HEK293T (cell line): ENCODE data around the gene COL9A3.

Experiments
- CTCF ChIA-PET: fragments of 350-600 bp; formaldehyde crosslinking; extraction: SDS; loops from one replicate; lab custom pipeline; 2021; ENCODE audit warnings: antibody characterized with exemption, inconsistent platforms; lab: Yijun Ruan, JAX
- POLR2A ChIA-PET: fragments of 350-600 bp; formaldehyde crosslinking; extraction: SDS; loops from one replicate; lab custom pipeline; 2020; ENCODE audit warnings: antibody characterized with exemption, inconsistent platforms; lab: Yijun Ruan, JAX
- DNase-seq: peaks from one replicate; pipeline ENCODE4 v3.0.0; 2012; ENCODE audit warnings: mixed read lengths; ENCODE audit errors: extremely low spot score
- ARNT ChIP-seq: fragments of 450-650 bp; IDR thresholded peaks from 2 replicates; pipeline ENCODE4 v1.6.1; 2017; ENCODE audit warnings: mild to moderate bottlenecking
- BHLHE40 ChIP-seq: fragments of 450-650 bp; IDR thresholded peaks from 2 replicates; pipeline ENCODE4 v1.6.1; 2016; ENCODE audit warnings: mild to moderate bottlenecking, moderate library complexity, borderline replicate concordance
- CTBP1 ChIP-seq: fragments of 450-650 bp; IDR thresholded peaks from 2 replicates; pipeline ENCODE4 v1.6.1; 2016; ENCODE audit warnings: borderline replicate concordance
- ELF4 ChIP-seq: fragments of 450-650 bp; IDR thresholded peaks from 2 replicates; pipeline ENCODE4 v1.6.1; 2017; ENCODE audit warnings: antibody characterized with exemption
- FOXA1 ChIP-seq: fragments of 450-650 bp; IDR thresholded peaks from 2 replicates; pipeline ENCODE4 v1.6.1; 2016; ENCODE audit warnings: mild to moderate bottlenecking
- FOXK2 ChIP-seq: fragments of 450-650 bp; IDR thresholded peaks from 2 replicates; pipeline ENCODE4 v1.6.1; 2016; ENCODE audit warnings: mild to moderate bottlenecking
- HDGF ChIP-seq: fragments of 450-650 bp; IDR thresholded peaks from 2 replicates; pipeline ENCODE4 v1.6.1; 2017; ENCODE audit warnings: antibody characterized with exemption, borderline replicate concordance
- L3MBTL2 ChIP-seq: fragments of 450-650 bp; conservative IDR thresholded peaks from 2 replicates; pipeline ENCODE4 v1.6.1; 2016; ENCODE audit warnings: mild to moderate bottlenecking
- LEF1 ChIP-seq: fragments of 450-650 bp; IDR thresholded peaks from 2 replicates; pipeline ENCODE4 v1.6.1; 2017; ENCODE audit warnings: mild to moderate bottlenecking, borderline replicate concordance
- NFRKB ChIP-seq: fragments of 450-650 bp; IDR thresholded peaks from 2 replicates; pipeline ENCODE4 v1.6.1; 2016; ENCODE audit warnings: mild to moderate bottlenecking, moderate library complexity
- SP1 ChIP-seq: fragments of 450-650 bp; IDR thresholded peaks from 2 replicates; pipeline ENCODE4 v1.6.1; 2017
- SUZ12 ChIP-seq: fragments of 450-650 bp; IDR thresholded peaks from 2 replicates; pipeline ENCODE4 v1.6.1; 2016; ENCODE audit warnings: mild to moderate bottlenecking
- TARDBP ChIP-seq: fragments of 450-650 bp; IDR thresholded peaks from 2 replicates; pipeline ENCODE4 v1.6.1; 2016
- ZNF384 ChIP-seq: fragments of 450-650 bp; IDR thresholded peaks from 2 replicates; pipeline ENCODE4 v1.6.1; 2016
- TF ChIP-seq, protein P1 (sequence below): fragments of 450-650 bp; IDR thresholded peaks from 2 replicates; pipeline ENCODE4 v1.6.1; 2016

The COL9A3 gene

DNA sequence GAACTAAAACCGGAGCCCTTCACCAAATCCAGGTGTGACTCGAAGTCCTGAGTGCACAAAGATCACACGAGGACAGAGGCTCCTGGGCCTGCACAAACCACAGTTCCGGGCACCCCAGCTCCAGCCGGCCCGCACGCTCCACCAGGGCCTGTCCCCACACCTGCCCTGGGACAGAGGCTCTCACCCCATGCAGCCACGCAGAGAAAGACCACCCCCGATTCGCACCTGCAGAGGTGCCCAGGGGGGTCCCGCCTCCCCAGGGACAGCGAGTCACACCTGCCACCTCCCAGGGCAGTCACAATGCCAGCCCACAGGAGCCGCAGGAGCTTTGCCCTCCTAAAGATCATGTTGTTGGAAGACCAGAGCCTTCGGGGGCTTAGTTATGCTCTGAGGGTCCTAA is 45.9 kb upstream of the COL9A3 start:
- DNase-seq, result no peak
- ChIA-PET POLR2A (no interaction called here), CTCF (no interaction called here)

DNA sequence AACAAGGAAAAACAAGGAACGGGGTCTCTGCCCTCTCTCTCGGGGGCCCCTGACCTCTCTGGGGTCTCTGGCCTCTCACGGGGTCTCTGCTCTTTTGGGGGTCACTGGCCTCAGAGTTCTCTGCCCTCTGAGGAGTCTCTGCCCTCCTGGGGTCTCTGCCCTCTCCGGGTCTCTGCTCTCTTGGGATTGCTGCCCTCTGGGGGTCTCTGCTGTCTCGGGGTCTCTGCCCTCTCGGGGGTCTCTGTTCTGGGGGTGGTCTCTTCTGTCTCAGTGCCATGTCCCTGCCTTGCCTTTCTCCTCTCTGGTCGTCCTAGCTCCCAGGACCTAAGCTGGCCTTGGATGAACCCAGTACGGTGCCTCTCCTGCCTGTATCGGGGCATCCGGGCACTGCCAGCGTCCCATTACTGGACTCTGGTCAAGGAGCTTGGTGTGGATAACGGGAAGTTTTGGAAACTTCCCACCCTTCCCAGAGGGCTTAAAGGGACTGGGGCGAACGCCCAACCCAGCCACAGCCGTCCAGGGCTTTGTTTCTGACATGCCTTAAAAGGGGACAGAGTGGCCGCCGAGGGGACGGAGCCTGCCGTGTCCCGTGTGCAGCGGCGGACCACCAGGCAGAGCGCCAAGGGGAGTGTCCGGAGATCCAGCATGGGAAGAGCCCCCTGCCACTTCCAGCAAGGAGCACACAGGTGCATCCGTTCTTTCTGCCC is 45.3 kb upstream of the COL9A3 start:
- TF ChIP-seq LEF1, result no peak
- no peak for TF ChIP-seq SUZ12
- no peak for DNase-seq
- ChIA-PET POLR2A (no interaction called here), CTCF (no interaction called here)

More for the DNA sequence above, 45.9 kb upstream of the COL9A3 start:
- TF ChIP-seq NFRKB (no peak), HDGF (no peak), SUZ12 (no peak), L3MBTL2 (no peak), TARDBP (no peak), LEF1 (no peak), SP1 (no peak), ELF4 (no peak), CTBP1 (no peak), FOXA1 (no peak), ZNF384 (no peak), BHLHE40 (no peak)
- TF ChIP-seq, protein P1, sequence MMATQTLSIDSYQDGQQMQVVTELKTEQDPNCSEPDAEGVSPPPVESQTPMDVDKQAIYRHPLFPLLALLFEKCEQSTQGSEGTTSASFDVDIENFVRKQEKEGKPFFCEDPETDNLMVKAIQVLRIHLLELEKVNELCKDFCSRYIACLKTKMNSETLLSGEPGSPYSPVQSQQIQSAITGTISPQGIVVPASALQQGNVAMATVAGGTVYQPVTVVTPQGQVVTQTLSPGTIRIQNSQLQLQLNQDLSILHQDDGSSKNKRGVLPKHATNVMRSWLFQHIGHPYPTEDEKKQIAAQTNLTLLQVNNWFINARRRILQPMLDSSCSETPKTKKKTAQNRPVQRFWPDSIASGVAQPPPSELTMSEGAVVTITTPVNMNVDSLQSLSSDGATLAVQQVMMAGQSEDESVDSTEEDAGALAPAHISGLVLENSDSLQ, result no peak

DNA sequence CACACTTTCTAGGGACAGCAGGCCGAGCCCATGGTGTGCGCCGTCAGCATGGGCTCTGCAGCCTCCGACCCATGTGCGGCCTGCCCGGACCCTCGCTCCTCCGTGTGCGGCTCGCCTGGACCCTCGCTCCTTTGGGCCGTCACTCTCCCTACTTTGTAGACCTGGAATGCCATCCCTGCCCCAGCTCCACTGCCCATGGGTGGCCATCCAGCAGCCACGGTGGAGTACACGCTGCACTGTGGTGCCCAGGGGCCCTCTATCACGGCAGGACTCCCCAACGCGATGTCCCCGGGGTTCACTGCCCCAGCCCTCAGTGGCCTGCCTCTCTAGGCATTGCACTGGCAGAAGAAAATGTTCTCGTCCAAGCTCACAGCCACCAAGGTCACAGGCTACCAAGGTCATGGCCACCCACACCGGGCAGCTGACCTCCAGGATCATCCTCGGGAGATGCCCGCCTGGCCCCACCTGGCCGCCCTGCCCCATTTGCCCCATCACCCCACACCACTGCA is 44.7 kb upstream of the COL9A3 start:
- ChIA-PET CTCF (no interaction called here), POLR2A (interaction anchor here (1.0 kb wide), 1 partner anchor 130 kb away, joined by 3 read pairs; the partner anchor contains the start of gene SLCO4A1)
- DNase-seq, result no peak
- TF ChIP-seq L3MBTL2, result no peak
- no peak for TF ChIP-seq FOXK2
- TF ChIP-seq, protein P1, result no peak
- no peak for TF ChIP-seq HDGF
- no peak for TF ChIP-seq ELF4
- no peak for TF ChIP-seq ZNF384
- no peak for TF ChIP-seq BHLHE40
- TF ChIP-seq LEF1, result no peak

DNA sequence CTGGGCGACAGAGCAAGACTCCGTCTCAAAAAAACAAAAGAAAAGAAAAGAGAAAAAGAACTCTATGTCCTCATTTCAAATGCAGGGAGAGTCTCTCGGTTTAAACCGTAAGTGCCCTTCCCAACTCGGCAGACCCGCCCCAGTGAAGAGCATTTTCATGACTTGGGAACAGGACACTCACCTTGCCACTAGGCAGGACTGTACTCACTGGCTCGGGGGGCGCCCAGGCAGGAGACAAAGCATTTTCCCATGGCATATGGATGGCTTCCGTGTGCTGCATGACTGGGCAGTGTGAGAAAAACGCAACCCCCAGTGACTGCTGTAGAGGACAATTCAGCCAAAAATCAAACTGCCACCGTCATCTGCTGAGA is 44.2 kb upstream of the COL9A3 start:
- CTCF ChIA-PET, result interaction anchor here (1.3 kb wide), 1 partner anchor 17 kb away, joined by 3 read pairs; no protein-coding TSS in a partner anchor
- POLR2A ChIA-PET, result interaction anchor here (1.0 kb wide), 1 partner anchor 130 kb away, joined by 3 read pairs; the partner anchor contains the start of gene SLCO4A1
- DNase-seq, result no peak
- TF ChIP-seq SUZ12, result no peak

DNA sequence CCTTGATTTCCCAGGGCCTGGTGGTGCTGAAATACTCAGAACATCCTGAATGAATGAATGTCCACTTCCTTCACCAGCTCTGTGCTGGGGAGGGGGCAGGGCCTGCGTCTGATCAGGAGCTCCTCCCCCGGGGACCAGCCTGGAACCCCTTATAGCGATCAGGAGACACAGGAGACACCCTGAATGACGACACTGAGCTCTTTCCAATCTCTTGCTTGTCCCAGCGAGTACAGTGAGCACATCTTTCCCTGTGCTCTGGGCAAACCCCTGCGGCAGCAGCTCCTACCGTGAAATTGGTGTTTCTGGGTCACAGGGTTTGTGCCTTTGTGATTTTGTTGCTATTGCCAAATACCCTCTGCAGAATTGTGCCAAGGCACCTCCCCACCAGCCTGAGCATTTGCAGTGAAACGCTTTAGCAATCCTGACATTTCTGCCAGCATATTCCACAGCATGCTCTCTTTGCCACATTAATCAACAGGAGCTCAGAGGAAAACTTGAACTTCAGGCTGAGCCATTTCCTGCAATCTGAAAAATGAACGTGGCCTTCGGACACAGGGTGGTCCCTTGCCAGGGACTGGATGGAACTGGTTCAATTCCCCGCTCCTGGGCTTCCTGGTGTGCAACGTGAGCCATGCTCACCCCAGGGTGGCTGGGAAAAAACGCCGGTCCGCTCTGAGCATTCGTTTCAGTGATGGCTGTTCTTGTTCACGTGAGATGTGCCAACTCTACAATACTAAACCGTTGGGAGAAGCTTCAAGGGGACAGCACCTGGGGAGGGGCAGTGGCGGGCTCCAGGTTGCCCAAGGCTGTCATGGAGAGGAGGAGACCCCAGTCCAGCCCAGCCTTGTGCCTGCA is 43.6 kb upstream of the COL9A3 start:
- TF ChIP-seq FOXK2 (no peak), ARNT (no peak), SUZ12 (no peak)
- ChIA-PET POLR2A (interaction anchor here (1.0 kb wide), 1 partner anchor 131 kb away, joined by 3 read pairs; the partner anchor contains the start of gene SLCO4A1), CTCF (interaction anchor here (0.5 to 1.3 kb wide), 3 partner anchors 16 to 30 kb away, joined by 3 to 4 read pairs (median 3); no protein-coding TSS in a partner anchor)
- DNase-seq, result no peak

DNA sequence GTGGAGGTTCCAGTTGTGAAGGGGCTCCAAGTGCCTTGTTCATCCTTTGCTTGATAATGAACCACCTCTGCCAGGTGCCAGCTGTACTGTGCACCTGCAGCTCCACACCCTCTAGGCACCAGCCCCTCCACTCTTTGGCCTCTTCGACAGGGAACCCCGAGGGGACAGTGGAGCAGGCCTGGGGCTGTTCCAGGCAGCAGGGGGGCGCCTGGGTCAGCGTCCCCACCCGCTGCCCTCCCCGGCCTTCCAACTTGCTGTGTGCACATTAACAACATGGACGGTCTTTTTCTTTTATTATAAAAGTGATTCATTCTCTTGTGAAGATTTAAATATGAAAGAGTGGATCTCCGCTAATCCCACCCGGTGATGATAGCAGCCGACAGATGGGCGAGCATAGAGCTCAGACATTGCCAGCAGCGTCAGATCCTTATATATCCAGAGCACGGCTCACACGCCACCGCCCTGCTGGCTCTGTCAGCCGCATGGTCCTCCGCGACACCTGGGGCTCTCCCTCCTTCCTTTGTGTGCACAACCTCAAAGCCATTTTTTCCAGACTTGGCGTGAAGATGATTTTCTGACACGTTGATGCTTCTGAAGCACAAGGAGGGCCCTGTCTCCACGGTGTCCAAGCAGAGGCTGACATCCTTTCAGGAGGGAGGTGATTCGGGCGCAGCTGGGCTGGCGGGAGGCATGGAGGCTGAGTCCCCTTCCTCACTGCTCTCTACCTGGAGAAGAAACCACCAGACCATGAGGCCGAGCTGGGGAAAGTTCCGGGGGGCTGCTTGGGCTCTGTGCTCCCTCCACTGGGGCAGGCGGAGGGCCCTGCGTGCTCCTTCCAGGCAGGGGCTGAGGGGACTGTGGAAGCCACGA is 42.8 kb upstream of the COL9A3 start:
- no peak for DNase-seq
- ChIA-PET CTCF (interaction anchor here (0.5 to 1.3 kb wide), 3 partner anchors 15 to 29 kb away, joined by 3 to 4 read pairs (median 3); no protein-coding TSS in a partner anchor), POLR2A (no interaction called here)
- TF ChIP-seq FOXK2 (no peak), SP1 (no peak), BHLHE40 (no peak), SUZ12 (no peak), L3MBTL2 (no peak), TARDBP (no peak)
- TF ChIP-seq, protein P1, result no peak
